K562 (cell line): ENCODE results near the gene GALNT13. TPM values are rescaled to one million over a fixed set of nuclear protein-coding genes. Genes with fewer than 3 reads are reported as not detected.

ENCODE experiments used
- ATAC-seq: fragments of 200-7000 bp; cut with Tn5 transposase; 3 replicates; pipeline ENCODE4 v1.9.1; 2020; ENCODE audit warnings: moderate library complexity
- BruUV-seq: library from RNA; stranded (reverse); fragments of 400-500 nt; replicated peaks from 2 replicates; lab custom pipeline; 2021; lab: Mats Ljungman, UMichigan
- CTCF ChIA-PET: fragments of 300-600 bp; formaldehyde crosslinking; extraction: SDS; loops from one replicate; lab custom pipeline; 2021; ENCODE audit warnings: low intra/inter-chr PET ratio; lab: Yijun Ruan, JAX
- POLR2A ChIA-PET: fragments of 300-600, 350-650 bp; sonication (Branson Sonifier 250); formaldehyde crosslinking; extraction: SDS; loops from one replicate; lab custom pipeline; 2021; ENCODE audit warnings: antibody characterized with exemption, inconsistent platforms; lab: Yijun Ruan, JAX
- DNase-seq, 4 experiments: peaks; one replicate each; pipeline versions ENCODE4 v3.0.0 to v3.0.0-alpha.2; 2011 to 2018; ENCODE audit warnings: low spot score in 3 of 4, mixed read lengths in 3 of 4; ENCODE audit errors: extremely low read depth in 1 of 4
- FAIRE-seq: peaks from 2 replicates; lab custom pipeline; 2011; peaks lifted over from hg19 to GRCh38; lab: Jason Lieb, UNC
- H2AFZ ChIP-seq: 2 replicates; pipeline ENCODE4 v1.6.0; 2011; ENCODE audit warnings: low read depth, low read length, control low read depth, inconsistent platforms
- H3K27ac ChIP-seq: fragments of 200-600 bp; 3 replicates; pipeline ENCODE4 v1.8.0; 2011; ENCODE audit warnings: low read depth, mild to moderate bottlenecking, control low read depth, inconsistent platforms, low read length, moderate library complexity, mixed read lengths; ENCODE audit errors: extremely low read depth
- H3K27me3 ChIP-seq, 2 experiments: fragments of 300-600 bp in 1 of 2; 2 replicates in 1 of 2; 3 replicates in 1 of 2; pipeline versions ENCODE4 v1.6.0 to v1.8.0; 2011; ENCODE audit warnings: inconsistent platforms in 2 of 2, low read length in 2 of 2, mild to moderate bottlenecking in 1 of 2, mixed read lengths in 1 of 2, moderate library complexity in 1 of 2; ENCODE audit not compliant: control insufficient read depth in 2 of 2, insufficient read depth in 2 of 2
- H3K36me3 ChIP-seq: fragments of 300-600 bp; 3 replicates; pipeline ENCODE4 v1.8.0; 2011; ENCODE audit warnings: mild to moderate bottlenecking, low read length, inconsistent platforms; ENCODE audit not compliant: control insufficient read depth, insufficient read depth
- H3K4me1 ChIP-seq, 2 experiments: fragments of 200-600 bp in 1 of 2; replicated peaks in 1 of 2; 2 replicates in 1 of 2; 3 replicates in 1 of 2; pipeline versions ENCODE4 v1.5.1 to v1.8.0; 2011; ENCODE audit warnings: inconsistent platforms in 2 of 2, low read length in 2 of 2, mild to moderate bottlenecking in 1 of 2, mixed read lengths in 1 of 2, moderate library complexity in 1 of 2; ENCODE audit not compliant: control insufficient read depth in 2 of 2, insufficient read depth in 2 of 2
- H3K4me2 ChIP-seq: 2 replicates; pipeline ENCODE4 v1.6.1; 2011; ENCODE audit warnings: low read length, control low read depth, inconsistent platforms, mixed read lengths; ENCODE audit not compliant: insufficient read depth
- H3K4me3 ChIP-seq: fragments of 200-600 bp; sonication (generic), shearing (Covaris generic); 2 replicates; pipeline ENCODE4 v1.5.1; 2016; ENCODE audit warnings: control low read depth, inconsistent platforms
- H3K79me2 ChIP-seq: fragments of 200-600 bp; 3 replicates; pipeline ENCODE4 v1.8.0; 2011; ENCODE audit warnings: low read length, inconsistent platforms; ENCODE audit not compliant: control insufficient read depth, insufficient read depth
- H3K9ac ChIP-seq, 2 experiments: 2 replicates each; pipeline versions ENCODE4 v1.6.0 to v1.6.1; 2011; ENCODE audit warnings: low read depth in 2 of 2, low read length in 2 of 2, control low read depth in 1 of 2, inconsistent platforms in 1 of 2, mild to moderate bottlenecking in 1 of 2, mixed read lengths in 1 of 2; ENCODE audit not compliant: insufficient read depth in 1 of 2
- H3K9me1 ChIP-seq: one replicate; pipeline ENCODE4 v1.6.0; 2011; ENCODE audit warnings: inconsistent platforms, mild to moderate bottlenecking, low read length, moderate library complexity; ENCODE audit not compliant: control insufficient read depth, insufficient read depth
- H3K9me3 ChIP-seq: replicated peaks from 2 replicates; pipeline ENCODE4 v1.5.1; 2011; ENCODE audit warnings: low read depth, low read length, inconsistent platforms; ENCODE audit not compliant: control insufficient read depth, insufficient read depth
- H4K20me1 ChIP-seq: replicated peaks from 2 replicates; pipeline ENCODE4 v1.6.1; 2011; ENCODE audit warnings: low read length, inconsistent platforms, mixed read lengths; ENCODE audit not compliant: control insufficient read depth, insufficient read depth
- ETV1 ChIP-seq: fragments of 450-650 bp; conservative IDR thresholded peaks from 2 replicates; pipeline ENCODE4 v1.6.1; 2016; ENCODE audit warnings: missing genetic modification characterization, control low read depth, low read depth, missing compliant biosample characterization
- FUS ChIP-seq: fragments of 200-400 bp; formaldehyde crosslinking; optimal IDR thresholded peaks from 2 replicates; pipeline ENCODE3; 2017; ENCODE audit warnings: low read depth, low read length
- GTF2E2 ChIP-seq: fragments of 200-800 bp; sonication (Bioruptor generic); IDR thresholded peaks from 2 replicates; pipeline ENCODE4 v1.6.1; 2016; ENCODE audit warnings: missing genetic modification characterization, missing compliant biosample characterization
- HCFC1 ChIP-seq: IDR thresholded peaks from 2 replicates; pipeline ENCODE4 v1.6.1; 2012; ENCODE audit warnings: low read depth, low read length, improper control_type of control experiment
- HDAC1 ChIP-seq, 2 experiments: fragments of 450-650 bp; IDR thresholded peaks; 2 replicates each; pipeline ENCODE4 v1.6.1; 2016 to 2017; ENCODE audit warnings: inconsistent platforms in 1 of 2, mild to moderate bottlenecking in 1 of 2, moderate library complexity in 1 of 2
- MITF ChIP-seq: IDR thresholded peaks from 2 replicates; pipeline ENCODE4 v1.6.1; 2014; ENCODE audit warnings: antibody characterized with exemption
- NR0B1 ChIP-seq: fragments of 450-650 bp; IDR thresholded peaks from one replicate; pipeline ENCODE4 v1.6.1; 2018; ENCODE audit warnings: mild to moderate bottlenecking, moderate library complexity; ENCODE audit not compliant: partially characterized antibody
- POLR2H ChIP-seq: IDR thresholded peaks from 2 replicates; pipeline ENCODE4 v1.6.1; 2016; ENCODE audit warnings: missing genetic modification characterization, low read depth, mild to moderate bottlenecking, control low read depth, missing compliant biosample characterization, moderate library complexity
- SAFB2 ChIP-seq: fragments of 200-400 bp; formaldehyde crosslinking; IDR thresholded peaks from 2 replicates; pipeline ENCODE4 v1.6.1; 2018; ENCODE audit warnings: borderline replicate concordance, low read length, low read depth, moderate library complexity; ENCODE audit not compliant: severe bottlenecking
- SIRT6 ChIP-seq: IDR thresholded peaks from one replicate; pipeline ENCODE4 v1.6.1; 2012; ENCODE audit warnings: low read depth, mild to moderate bottlenecking, control low read depth, inconsistent platforms, low read length, moderate library complexity
- XRCC3 ChIP-seq: fragments of 450-650 bp; IDR thresholded peaks from 2 replicates; pipeline ENCODE4 v1.6.1; 2017; ENCODE audit warnings: mild to moderate bottlenecking, moderate library complexity
- ZNF224 ChIP-seq: sonication (generic); formaldehyde crosslinking; IDR thresholded peaks from 2 replicates; pipeline ENCODE4 v1.8.0; 2022; ENCODE audit warnings: mild to moderate bottlenecking, missing genetic modification reagents
- ZNF239 ChIP-seq: fragments of 250-450 bp; sonication (Bioruptor Pico); IDR thresholded peaks from 2 replicates; pipeline ENCODE4 v1.4.0; 2020; ENCODE audit warnings: mild to moderate bottlenecking
- WGBS: fragments of 100-300 bp; shearing (Covaris generic); methylation state at CpG from one replicate; pipeline ENCODE4 v1.1.6; 2016; ENCODE audit warnings: low coverage, mixed read lengths; ENCODE audit not compliant: insufficient coverage; ENCODE audit errors: missing lambda C conversion rate; 5-methylcytosine and 5-hydroxymethylcytosine counted together
- in situ Hi-C: fragments of 300-500 bp; cut with MboI; formaldehyde crosslinking; loops from 4 replicates; pipeline ENCODE4 v1.15.0; 2018; ENCODE audit warnings: inconsistent platforms, mixed read lengths
- intact Hi-C: fragments of 100-400 bp; cut with micrococcal nuclease; formaldehyde crosslinking; loops from 2 replicates; pipeline ENCODE4 v1.14.2; 2022
- polyA plus RNA-seq, 8 experiments: library from polyadenylated mRNA; depleted of rRNA in 4 of 8; stranded (reverse) in 5 of 8; unstranded in 3 of 8; fragments of >200 nt; fragmentation: Nextera tagmentation in 2 of 8; fragmentation: Illumina TruSeq in 1 of 8; extraction: Ambion mirVana in 2 of 8; extraction: Trizol in 1 of 8; gene quantifications; 2 replicates each; pipeline versions ENCODE4 v1.2.1 to v1.2.3, GENCODE V29; 2011 to 2014; ENCODE audit warnings: inconsistent platforms in 1 of 8, missing spikeins in 1 of 8
- total RNA-seq, 7 experiments: library from RNA; depleted of rRNA in 6 of 7; stranded (reverse); fragments of >200 nt in 6 of 7; fragmentation: Illumina TruSeq in 2 of 7; extraction: Trizol in 2 of 7; gene quantifications; 2 replicates each; pipeline versions ENCODE4 v1.2.1 to v1.2.3, GENCODE V29; 2011 to 2021; ENCODE audit warnings: low replicate concordance in 1 of 7

The GALNT13 gene
- total and polyA plus RNA-seq, 9 of the 15 experiments (the other 6 are each of a cell fraction or from before 2014, with no cell fraction given), result not detected

GRCh38 chr2:153858250-153858649 is 13.5 kb upstream of the GALNT13 start:
- in situ Hi-C loops (no loop called here), intact Hi-C loops (no loop called here)
- CTCF ChIA-PET, result no interaction called here
- H3K4me1 ChIP-seq, result no peaks in the 10 kb centered on the region
- no peak overlapping the region for H3K4me3 ChIP-seq
- no peaks in the 10 kb centered on the region for H3K36me3 ChIP-seq
- no peaks in the 10 kb centered on the region for H3K9me3 ChIP-seq
- no peaks in the 10 kb centered on the region for H3K79me2 ChIP-seq
- H3K27me3 ChIP-seq, result no peaks in the 10 kb centered on the region
- no peak for FAIRE-seq
- no peak overlapping the region for H2AFZ ChIP-seq
- no peak overlapping the region for H3K9ac ChIP-seq
- BruUV-seq, result no TSS peak
- TF ChIP-seq ZNF224 (CRISPR knock-in tag) (no peak), HDAC1 (IDR thresholded peaks at IDR 0.05) (no peak), HCFC1 (no peak), SIRT6 (no peak), SAFB2 (no peak), NR0B1 (no peak), ZNF239 (no peak), FUS (no peak), POLR2H (no peak), MITF (no peak), GTF2E2 (tag) (no peak), ETV1 (no peak), XRCC3 (no peak)
- POLR2A ChIA-PET, result no interaction called here
- ATAC-seq, result no peak
- no peaks in the 10 kb centered on the region for H3K9me1 ChIP-seq
- H3K27ac ChIP-seq, result no peak overlapping the region
- WGBS, result 0% methylated on average over 1 of the region's 1 CpG
- no peak overlapping the region for H3K4me2 ChIP-seq
- no peak for DNase-seq
- H4K20me1 ChIP-seq, result no peaks in the 10 kb centered on the region
